ENCODE results near the gene TNFAIP8L1.

Gene TNFAIP8L1

GRCh38 chr19:4701557-4701956 lies 62.2 kb downstream of the TNFAIP8L1 start:
- no peak for TF ChIP-seq GABPA (IDR thresholded peaks at IDR 0.05; ENCODE audit: low read depth)
- TF ChIP-seq, protein P1, sequence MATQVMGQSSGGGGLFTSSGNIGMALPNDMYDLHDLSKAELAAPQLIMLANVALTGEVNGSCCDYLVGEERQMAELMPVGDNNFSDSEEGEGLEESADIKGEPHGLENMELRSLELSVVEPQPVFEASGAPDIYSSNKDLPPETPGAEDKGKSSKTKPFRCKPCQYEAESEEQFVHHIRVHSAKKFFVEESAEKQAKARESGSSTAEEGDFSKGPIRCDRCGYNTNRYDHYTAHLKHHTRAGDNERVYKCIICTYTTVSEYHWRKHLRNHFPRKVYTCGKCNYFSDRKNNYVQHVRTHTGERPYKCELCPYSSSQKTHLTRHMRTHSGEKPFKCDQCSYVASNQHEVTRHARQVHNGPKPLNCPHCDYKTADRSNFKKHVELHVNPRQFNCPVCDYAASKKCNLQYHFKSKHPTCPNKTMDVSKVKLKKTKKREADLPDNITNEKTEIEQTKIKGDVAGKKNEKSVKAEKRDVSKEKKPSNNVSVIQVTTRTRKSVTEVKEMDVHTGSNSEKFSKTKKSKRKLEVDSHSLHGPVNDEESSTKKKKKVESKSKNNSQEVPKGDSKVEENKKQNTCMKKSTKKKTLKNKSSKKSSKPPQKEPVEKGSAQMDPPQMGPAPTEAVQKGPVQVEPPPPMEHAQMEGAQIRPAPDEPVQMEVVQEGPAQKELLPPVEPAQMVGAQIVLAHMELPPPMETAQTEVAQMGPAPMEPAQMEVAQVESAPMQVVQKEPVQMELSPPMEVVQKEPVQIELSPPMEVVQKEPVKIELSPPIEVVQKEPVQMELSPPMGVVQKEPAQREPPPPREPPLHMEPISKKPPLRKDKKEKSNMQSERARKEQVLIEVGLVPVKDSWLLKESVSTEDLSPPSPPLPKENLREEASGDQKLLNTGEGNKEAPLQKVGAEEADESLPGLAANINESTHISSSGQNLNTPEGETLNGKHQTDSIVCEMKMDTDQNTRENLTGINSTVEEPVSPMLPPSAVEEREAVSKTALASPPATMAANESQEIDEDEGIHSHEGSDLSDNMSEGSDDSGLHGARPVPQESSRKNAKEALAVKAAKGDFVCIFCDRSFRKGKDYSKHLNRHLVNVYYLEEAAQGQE (IDR thresholded peaks at IDR 0.05; ENCODE audit: insufficient replicate concordance, low read depth): no peak
- TF ChIP-seq POLR2AphosphoS5 (IDR thresholded peaks at IDR 0.05; ENCODE audit: low read depth): no peak
- TF ChIP-seq SPI1 (IDR thresholded peaks at IDR 0.05; ENCODE audit: borderline replicate concordance, low read depth): no peak
- TF ChIP-seq, protein P2, sequence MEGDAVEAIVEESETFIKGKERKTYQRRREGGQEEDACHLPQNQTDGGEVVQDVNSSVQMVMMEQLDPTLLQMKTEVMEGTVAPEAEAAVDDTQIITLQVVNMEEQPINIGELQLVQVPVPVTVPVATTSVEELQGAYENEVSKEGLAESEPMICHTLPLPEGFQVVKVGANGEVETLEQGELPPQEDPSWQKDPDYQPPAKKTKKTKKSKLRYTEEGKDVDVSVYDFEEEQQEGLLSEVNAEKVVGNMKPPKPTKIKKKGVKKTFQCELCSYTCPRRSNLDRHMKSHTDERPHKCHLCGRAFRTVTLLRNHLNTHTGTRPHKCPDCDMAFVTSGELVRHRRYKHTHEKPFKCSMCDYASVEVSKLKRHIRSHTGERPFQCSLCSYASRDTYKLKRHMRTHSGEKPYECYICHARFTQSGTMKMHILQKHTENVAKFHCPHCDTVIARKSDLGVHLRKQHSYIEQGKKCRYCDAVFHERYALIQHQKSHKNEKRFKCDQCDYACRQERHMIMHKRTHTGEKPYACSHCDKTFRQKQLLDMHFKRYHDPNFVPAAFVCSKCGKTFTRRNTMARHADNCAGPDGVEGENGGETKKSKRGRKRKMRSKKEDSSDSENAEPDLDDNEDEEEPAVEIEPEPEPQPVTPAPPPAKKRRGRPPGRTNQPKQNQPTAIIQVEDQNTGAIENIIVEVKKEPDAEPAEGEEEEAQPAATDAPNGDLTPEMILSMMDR (IDR thresholded peaks at IDR 0.05; ENCODE audit: insufficient read depth, low read length): no peak
- H3K4me3 ChIP-seq (replicated peaks; ENCODE audit: insufficient read depth, low read length): no peak overlapping the region
- no peak overlapping the region for H3K27ac ChIP-seq (replicated peaks)
- no peaks in the 10 kb centered on the region for H3K27me3 ChIP-seq (ENCODE audit: insufficient read depth, poor library complexity, severe bottlenecking)
- DNase-seq (ENCODE audit: low read depth in 1 of 2, low spot score in 1 of 2): no peak

- TF ChIP-seq GABPA (IDR thresholded peaks at IDR 0.05; ENCODE audit: low read depth): no peak
- TF ChIP-seq SPI1 (IDR thresholded peaks at IDR 0.05; ENCODE audit: borderline replicate concordance, low read depth): no peak
- no peak for TF ChIP-seq POLR2AphosphoS5 (IDR thresholded peaks at IDR 0.05; ENCODE audit: low read depth)
- TF ChIP-seq, protein P2 (IDR thresholded peaks at IDR 0.05; ENCODE audit: insufficient read depth, low read length): no peak
- TF ChIP-seq, protein P1 (IDR thresholded peaks at IDR 0.05; ENCODE audit: insufficient replicate concordance, low read depth): no peak
- H3K4me3 ChIP-seq (replicated peaks; ENCODE audit: insufficient read depth, low read length): no peak overlapping the region
- no peak for DNase-seq (ENCODE audit: low read depth in 1 of 2, low spot score in 1 of 2)
- H3K27me3 ChIP-seq (ENCODE audit: insufficient read depth, poor library complexity, severe bottlenecking): no peaks in the 10 kb centered on the region
- H3K27ac ChIP-seq (replicated peaks): no peak overlapping the region
Observed at GRCh38 chr19:4702764-4703163, 63.4 kb downstream of the TNFAIP8L1 start.

DNA sequence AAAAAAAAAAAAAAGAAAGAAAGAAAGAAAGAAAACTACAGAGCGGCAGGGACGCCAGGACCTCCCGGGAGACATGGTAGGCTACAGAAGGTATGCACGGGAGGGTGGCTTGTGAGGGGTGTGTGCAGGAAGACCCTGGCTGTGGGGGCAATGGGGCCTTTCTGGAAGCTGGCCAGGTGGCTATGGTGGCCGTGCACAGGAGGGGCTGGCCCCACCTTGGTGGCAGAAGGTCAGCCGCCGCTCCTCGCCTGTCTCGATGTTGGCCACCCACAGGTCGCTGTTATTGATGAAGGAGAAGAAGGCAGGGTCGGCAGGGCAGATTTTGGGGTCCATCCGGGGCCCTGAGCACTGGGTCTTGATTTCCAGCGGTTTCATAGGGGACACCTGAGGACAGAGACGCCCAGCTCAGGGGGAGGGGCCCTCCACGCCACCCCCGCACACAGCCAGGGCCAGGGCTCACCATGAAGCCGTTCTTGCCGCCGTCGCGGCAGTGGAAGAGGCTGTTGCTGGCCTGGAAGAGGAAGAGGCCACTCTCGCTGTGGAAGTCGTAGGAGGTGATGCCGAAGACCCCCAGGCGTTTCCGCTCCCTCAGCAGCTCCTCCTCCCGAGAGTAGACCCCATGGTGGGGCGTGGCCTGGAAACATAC lies 64.5 kb downstream of the TNFAIP8L1 start:
- Histone ChIP-seq H3K27me3 (ENCODE audit: insufficient read depth, poor library complexity, severe bottlenecking) (no peaks in the 10 kb centered on the region), H3K27ac (replicated peaks) (no peak overlapping the region), H3K4me3 (replicated peaks; ENCODE audit: insufficient read depth, low read length) (no peak overlapping the region)
- TF ChIP-seq, protein P1 (IDR thresholded peaks at IDR 0.05; ENCODE audit: insufficient replicate concordance, low read depth): no peak
- TF ChIP-seq POLR2AphosphoS5 (IDR thresholded peaks at IDR 0.05; ENCODE audit: low read depth) (no peak), SPI1 (IDR thresholded peaks at IDR 0.05; ENCODE audit: borderline replicate concordance, low read depth) (no peak), GABPA (IDR thresholded peaks at IDR 0.05; ENCODE audit: low read depth) (no peak)
- TF ChIP-seq, protein P2 (IDR thresholded peaks at IDR 0.05; ENCODE audit: insufficient read depth, low read length): no peak
- no peak for DNase-seq (ENCODE audit: low read depth in 1 of 2, low spot score in 1 of 2)
